GM21447 (cell line): ENCODE results near the gene USP48.
"Not testable (repeated sequence)": the region's sequence is repeated elsewhere in the genome, so short reads cannot be mapped to it uniquely, and the experiment has no call there.

Source experiments
- ATAC-seq: cut with Tn5 transposase; IDR thresholded peaks from one replicate; pipeline ENCODE4 v1.9.1; 2021; ENCODE audit not compliant: unreplicated experiment

Gene USP48

GRCh38 chr1:21702780-21703179 is 80.2 kb downstream of the USP48 start:
- no peak for ATAC-seq

DNA sequence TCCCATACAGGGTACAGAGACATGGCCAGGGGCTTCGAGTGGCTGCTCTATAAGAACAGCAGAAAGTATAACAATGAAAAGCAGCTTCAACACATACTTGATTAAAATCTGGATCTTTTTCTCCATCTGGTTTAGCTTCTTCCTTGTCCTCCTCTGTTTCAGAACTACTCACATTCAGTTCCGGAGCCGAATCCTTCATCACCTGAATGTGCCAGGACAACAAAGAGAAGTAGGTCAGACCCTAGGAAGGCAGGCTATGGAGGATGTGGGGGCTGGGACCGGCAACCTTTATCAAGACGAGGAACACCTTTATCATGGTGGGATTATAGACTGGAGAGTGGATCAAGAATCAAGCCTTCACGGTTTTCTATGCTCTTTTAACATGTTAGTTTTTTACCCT is 81.5 kb downstream of the USP48 start:
- ATAC-seq = no peak

DNA sequence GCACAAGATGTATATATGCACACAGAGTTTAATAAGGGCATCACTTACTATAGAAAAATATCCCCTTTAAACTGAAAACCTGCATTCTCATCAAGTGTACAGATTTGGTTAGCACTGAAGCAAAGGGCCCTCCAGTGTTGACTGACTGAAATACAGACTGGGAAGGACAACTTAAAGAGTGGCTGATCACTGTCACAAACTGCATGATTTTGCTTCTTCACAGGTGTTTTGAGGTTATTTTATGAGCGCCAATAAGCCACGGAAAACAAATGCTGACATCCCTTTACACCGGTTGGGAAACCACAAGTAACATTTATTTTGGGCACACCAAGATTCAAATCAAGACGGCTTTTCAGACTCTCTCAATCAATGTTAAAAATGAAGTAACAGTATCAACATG is 82.9 kb downstream of the USP48 start:
- no peak for ATAC-seq

DNA sequence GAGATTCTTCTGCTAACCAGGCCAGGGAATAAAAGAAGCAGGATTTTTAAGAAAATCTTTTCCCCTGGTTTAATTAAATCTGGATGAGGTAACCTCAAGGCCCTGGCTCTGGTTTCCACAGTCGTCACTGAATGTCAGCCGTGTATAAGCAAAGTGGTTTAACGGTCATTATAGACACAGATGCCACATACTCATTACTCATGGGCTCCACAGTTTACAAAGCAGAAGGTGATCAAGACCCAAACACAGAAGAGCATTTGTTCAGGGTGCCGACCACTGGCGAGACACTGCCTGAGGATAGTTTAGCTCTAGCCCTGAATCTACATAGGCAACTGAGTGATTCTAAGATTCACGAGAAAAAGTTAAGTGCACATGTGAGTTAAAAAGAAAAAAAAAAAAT is 86.0 kb downstream of the USP48 start:
- ATAC-seq = no peak

DNA sequence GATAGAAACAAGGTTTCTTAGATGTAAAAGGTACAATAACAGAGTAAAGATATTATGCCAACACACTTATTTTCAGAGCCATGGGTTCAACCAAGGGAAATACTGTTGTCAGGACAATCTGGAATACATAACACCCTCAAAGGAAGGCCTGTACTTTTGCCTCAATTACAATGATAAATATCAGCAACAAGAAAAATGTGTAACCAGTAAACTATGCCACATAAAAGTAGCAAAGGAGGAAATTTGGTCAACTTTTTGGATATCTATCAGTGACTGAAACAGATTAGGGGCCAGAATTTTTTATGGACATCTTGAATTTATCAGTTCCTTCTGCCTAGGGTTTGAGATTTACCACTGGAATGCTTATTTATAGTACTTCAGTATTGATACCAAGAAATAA is 89.2 kb downstream of the USP48 start:
- no peak for ATAC-seq

DNA sequence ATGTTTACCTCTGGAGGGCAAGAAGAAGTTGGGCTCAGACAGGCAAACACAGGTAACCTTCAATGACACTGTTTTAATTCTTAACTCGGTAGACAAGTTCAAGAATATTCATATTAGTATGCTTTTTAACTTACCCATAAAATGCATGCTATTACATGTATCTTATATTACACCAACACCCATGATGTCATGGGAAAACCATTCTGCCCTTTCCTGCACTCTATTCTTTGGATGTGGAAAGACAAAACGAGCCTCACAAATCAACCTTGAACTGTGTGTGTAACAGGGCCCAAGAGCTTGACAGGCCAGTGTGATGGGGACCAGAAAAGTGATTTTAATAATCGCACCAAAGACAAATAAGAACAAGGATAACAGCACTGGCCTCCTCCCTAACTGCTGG is 91.2 kb downstream of the USP48 start:
- no peak for ATAC-seq

DNA sequence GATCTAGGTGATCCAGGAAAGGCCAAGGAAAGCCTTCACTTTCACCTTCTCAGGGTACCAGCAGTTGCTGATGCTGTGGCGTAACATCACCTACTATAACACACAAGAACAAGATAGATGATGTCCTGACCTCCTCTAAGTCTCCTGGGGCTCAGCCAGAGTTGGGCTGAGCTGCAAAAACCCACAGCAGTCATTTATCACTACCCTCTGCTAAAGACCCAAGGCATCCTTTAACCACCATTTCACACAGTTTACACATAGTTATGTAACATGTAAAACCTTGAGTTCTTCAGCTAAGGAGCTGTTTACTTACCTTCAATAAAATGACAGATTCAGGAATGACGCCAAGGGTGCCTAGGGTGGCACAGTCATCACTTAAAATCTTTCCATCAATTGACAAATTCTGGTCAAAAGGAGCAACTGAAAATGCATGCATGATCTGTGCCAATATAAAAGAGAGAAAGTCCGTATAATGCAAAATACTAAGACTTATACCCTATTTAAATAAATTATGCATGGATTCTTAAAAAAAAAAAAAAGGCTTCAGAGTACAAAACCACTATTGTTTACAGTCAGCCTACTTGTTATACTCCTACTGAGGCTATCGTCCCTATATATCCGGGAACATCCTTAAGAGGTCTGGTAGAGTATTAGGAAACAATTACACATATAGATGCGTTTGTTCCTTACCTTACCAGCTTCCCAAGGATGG is 93.1 kb downstream of the USP48 start:
- no peak for ATAC-seq

- no peak for ATAC-seq
Measured at GRCh38 chr1:21687081-21687529, 95.8 kb downstream of the USP48 start.

DNA sequence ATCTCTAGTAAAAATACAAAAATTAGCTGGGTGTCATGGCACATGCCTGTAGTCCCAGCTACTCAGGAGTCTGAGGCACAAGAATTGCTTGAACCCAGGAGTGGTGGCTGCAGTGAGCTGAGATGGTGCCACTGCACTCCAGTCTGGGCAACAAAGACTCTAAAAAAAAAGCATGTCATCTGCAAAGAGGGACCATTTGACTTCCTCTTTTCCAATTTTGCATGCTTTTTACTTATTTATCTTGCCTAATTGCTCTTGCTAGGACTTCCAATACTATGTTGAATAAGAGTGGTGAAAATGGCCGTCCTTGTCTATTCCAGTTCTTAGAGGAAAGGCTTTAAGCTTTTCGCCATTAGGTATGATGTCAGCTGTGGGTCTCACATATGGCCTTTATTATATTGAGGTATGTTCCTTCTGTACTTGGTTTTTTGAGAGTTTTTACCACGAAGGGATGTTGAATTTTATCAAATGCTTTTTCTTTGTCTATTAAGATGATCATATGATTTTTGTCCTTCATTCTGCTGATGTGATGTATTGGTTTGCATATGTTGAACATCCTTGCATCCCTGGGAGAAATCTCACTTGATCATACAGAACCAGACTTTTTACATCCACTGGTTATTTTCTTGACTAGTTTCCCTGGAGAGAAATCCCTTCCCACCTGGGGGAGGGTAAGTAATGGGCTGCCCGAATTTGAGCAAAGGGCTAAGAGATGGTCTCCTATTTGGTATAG is 96.8 kb downstream of the USP48 start:
- no peak for ATAC-seq

GRCh38 chr1:21681426-21681825 is 101.5 kb downstream of the USP48 start:
- ATAC-seq = no peak

DNA sequence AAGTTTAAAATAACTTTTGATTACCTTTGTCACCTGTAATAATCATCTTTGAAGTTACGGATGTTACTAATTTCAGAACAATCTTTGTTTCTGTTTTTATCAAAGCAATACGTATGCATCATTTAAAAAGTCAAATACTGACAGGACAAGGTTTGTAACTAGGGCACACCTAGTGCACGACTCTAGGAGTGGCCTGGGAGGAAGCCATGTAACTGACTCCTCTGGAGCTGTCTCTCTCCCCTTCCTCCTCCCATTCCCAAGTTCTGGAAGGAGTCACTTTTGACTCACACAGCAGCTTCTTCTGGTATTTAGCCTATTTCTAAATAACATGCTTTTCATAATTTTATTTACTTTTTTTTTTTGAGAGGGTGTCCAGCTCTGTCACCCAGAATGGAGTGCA is 102.0 kb downstream of the USP48 start:
- no peak for ATAC-seq

DNA sequence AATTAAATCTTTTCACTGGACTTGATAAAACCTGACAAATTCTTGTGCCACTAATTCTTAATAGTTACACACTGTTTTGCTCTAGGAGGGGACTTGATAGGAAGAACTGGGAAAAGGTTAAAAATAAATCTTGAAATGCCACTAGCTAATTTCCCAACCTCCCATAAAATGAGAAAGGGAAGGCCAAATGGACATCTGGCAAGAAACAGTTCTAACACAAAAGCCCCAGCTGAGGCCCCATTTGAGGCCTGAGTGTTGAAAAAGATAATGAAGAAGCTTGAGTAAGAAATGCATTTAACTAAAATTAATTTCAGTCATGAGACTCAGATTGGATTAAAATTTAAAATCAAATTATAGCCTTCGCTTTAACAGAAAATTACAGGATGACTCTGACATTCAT is 102.6 kb downstream of the USP48 start:
- ATAC-seq = no peak

- ATAC-seq = no peak
Measured at GRCh38 chr1:21677168-21677567, 105.8 kb downstream of the USP48 start.

- no peak for ATAC-seq
Measured at GRCh38 chr1:21674957-21675356, 108.0 kb downstream of the USP48 start.

DNA sequence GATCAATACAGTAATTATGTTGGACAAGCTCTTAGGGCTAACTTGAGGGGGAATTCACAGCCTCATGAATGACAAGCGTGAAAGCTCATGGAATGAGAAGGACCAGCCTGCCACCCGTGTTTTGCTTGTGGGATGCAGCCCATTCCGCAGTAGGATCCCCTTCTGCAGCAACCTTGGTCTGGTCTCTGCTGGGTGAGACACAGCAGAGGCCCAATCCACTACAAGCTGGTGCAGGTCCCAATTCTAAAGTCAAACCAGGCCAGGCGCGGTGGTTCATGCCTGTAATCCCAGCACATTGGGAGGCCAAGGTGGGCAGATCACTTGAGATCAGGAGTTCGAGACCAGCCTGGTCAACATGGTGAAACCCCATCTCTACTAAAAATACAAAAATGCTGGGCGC is 109.1 kb downstream of the USP48 start:
- not testable (repeated sequence) for ATAC-seq

DNA sequence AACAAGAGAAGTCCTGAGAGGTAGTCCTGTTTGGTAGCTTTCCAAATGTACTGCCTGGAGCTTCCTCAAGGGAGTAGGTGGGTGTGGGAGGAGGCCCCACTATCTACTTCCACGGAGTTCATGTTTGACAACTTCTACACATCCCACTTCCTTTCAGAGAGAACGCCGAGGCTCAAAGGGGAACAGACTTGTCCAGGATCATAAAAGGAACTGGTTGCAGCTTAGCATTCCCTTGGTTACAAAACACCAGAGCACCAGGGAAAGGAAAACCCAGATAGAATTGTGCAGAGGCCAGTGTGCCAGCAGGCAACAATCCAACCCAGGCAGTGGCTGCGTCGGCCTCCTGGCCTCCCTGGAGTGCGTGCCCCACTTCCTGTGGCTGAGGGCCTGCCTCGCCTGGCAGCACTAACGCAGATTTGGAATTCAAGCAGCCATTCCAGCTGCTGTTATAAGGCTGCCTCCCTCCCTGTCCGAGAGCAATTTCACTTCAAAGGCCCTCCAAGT is 109.6 kb downstream of the USP48 start:
- ATAC-seq = no peak

DNA sequence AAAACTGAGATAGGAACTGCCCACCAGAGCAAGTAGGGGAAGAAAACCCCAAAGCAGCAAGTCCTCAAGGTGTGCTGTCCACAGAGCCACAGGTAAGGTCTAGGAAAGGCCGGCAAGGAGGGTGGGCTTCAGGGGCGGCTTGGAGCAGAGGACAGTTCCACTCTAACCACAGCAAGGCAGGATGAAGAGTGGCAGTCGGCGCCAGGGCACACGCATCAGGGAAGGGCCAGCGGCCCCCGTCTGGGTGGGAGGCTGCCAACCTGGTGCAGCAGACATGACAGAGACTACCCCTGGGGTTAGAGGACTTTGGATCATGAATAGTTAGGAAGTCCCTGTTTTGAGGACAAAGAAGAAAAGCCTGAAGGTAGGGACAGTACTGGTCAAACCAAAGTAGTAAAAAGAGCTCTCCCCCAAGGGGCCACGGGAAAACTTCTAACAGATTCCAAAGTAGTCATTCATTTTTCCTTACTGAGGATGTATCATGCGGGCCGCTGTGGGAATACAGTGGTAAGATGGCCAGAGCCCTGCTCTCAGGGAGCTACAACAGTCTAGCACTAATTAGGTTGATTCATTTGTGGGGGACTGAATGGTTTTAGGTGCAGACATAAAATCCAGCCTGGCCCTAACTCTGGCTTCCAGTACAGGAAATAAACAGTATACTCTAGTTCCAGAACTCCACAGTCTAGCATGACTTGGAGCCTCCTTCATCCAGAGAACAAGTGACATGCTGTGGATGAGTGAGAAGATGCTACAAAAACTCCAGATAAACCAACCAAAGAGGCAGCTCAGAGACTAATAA is 110.3 kb downstream of the USP48 start:
- ATAC-seq = no peak

DNA sequence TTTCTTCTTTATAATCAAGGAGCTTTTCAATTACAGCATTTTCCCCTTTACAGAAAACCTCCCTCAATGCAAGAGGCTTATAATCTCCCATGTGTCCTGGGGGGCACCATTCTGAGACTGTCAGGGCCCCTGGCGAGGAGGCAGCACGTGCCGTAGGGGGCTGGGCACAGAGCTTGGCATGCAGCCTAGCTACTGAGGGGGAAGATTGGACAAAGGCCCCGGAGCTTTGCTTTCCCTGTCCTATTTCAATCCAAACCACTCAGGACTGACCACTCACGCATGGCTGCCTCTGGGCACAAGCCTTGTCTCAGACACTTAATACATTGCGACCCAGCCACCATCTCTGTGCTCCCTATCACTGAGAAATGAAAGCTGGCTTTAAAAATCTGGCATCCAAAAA is 111.0 kb downstream of the USP48 start:
- no peak for ATAC-seq

- no peak for ATAC-seq
Measured at GRCh38 chr1:21670956-21671902, 111.7 kb downstream of the USP48 start.

GRCh38 chr1:21670059-21670881 is 112.7 kb downstream of the USP48 start:
- no peak for ATAC-seq
